NCI-H1694 treated with DMSO at 0.1 percent for 48 hours (cell line): ENCODE measurements around the gene SIPA1L3.

Experiments used
- DNase-seq: peaks from one replicate; lab custom pipeline; 2025; lab: John Stamatoyannopoulos, UW

Gene SIPA1L3

DNA sequence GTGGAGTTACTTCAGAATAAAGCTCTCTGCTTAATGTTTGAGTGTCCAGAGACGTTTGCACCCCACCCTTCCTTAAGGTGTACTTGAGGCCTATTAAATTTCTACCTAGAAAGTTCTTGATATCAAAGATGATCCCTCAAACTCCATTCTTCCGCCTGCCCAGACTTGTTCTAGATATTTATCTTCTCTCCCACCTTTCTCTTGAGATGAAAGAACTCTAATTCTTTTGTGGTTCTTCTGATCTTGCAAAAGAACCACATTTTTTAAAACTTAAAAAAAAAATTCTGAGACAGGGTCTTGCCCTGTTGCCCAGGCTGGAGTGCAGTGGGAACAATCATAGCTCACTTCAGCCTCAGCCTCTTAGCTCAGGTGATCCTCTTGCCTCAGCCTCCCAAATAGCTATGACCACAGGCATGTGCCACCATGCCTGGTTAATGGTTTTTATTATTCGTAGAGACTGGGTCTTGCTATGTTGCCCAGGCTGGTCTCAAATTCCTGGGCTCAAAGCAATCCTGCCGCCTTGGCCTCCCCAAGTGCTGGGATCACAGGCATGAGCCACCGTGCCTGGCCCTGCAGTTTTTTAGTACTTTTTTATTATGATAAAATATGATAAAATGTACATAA lies 94.3 kb downstream of the SIPA1L3 start:
- no peak for DNase-seq

- DNase-seq: peak; percentile 96
These were observed 96.6 kb downstream of the SIPA1L3 start for GRCh38 chr19:38003438-38004185.

- DNase-seq: no peak
These were observed 97.1 kb downstream of the SIPA1L3 start for GRCh38 chr19:38004186-38004520.

- peak; percentile 99 for DNase-seq
These were observed 97.7 kb downstream of the SIPA1L3 start for GRCh38 chr19:38004521-38005223.

DNA sequence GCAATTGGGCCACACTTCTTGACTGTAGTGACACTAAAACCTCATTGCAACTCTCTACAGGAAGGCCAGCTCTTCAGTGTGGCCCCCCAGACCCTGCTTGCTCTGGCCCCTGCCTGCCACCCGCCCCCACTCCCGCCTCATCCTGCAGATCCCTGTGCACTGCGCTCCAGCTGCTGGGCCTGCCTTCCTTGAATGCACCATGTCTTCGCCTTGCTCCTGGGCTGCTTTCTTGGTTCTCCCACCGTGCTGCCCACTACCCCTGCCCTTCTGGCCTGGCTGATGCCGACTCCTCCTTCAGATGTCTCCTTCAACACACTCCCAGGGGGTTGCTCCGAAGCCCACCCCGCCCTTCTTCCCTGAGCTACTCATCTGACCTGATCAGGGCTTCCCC lies 98.2 kb downstream of the SIPA1L3 start:
- DNase-seq: no peak

GRCh38 chr19:38006361-38007045 lies 99.5 kb downstream of the SIPA1L3 start:
- DNase-seq: no peak

DNA sequence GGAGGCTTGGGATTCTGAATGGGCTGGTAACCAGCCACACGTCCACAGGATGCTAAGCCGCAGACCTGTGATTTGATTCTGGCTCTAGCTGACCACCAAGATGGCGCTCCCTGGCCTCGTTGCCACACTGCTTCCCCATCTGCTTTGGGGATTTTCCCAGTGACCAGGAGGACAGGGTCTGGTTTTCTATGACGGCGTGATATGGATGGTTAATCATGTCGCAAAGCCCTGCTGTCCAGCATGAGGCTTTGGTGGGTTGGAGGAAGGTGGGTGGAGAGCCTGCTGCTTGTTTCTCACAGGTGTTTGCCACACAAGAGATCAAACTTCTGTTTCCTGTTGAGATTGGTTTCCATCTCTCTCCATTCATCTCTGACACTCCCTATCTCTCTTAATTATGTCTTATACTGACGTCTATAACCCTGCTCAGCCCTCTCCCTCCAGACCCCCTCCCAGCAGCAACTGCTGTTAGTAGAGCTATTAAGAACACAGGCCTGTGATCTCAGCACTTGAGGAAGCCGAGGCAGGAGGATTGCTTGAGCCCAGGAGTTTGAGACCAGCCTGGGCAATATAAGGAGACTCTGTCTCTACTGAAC lies 102.7 kb downstream of the SIPA1L3 start:
- DNase-seq: no peak

GRCh38 chr19:38011426-38011825 lies 104.4 kb downstream of the SIPA1L3 start:
- no peak for DNase-seq

- no peak for DNase-seq
These were observed 105.3 kb downstream of the SIPA1L3 start for GRCh38 chr19:38012290-38012689.

GRCh38 chr19:38012944-38013343 lies 105.9 kb downstream of the SIPA1L3 start:
- DNase-seq: no peak

DNA sequence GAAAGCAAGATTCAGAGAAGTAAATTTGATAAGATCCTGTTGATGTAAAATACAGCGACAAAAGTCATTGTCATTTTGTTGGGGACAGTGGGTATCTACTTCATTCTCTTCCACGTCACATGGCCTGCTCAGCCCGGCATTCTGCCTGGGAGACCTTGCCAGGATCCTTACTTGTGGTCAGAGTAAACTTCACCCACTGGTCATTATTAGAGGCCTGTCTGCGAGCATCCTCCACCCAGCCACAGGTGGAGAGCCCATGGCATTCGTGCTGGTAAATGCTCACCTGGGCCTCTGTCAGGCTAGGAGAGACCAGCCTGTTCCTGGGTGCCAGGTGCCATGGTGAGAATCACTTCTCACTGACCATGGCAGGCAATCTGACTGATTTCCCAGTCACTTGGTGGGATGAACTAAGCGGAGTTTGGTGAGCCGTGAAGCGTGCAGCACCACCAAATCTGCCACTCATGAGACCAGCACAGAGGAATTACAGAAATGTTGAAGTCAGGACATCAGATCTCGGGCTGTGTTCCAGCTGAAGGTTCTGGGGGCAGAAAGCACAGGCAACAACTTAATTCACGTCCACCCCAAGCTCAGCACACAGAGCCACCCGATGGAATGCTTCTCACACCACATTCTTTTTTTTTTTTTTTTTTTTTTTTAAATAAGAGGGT lies 107.0 kb downstream of the SIPA1L3 start:
- DNase-seq: no peak

DNA sequence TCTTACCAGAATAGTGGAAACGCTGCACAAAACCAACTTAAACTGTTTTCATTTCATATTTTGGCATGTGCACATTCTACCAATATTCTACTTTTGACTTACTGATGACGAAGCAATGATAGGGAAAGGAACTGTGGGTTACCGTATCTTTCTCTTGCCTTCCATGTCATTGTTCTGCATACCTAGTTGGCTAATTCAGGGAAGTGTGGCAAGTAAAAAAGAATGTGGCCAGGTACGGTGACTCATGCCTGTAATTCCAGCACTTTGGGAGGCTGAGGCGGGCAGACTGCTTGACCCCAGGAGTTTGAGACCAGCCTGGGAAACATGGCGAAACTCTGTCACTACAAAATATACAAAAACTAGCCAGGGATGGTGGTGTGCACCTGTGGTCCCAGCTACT lies 108.2 kb downstream of the SIPA1L3 start:
- no peak for DNase-seq

DNA sequence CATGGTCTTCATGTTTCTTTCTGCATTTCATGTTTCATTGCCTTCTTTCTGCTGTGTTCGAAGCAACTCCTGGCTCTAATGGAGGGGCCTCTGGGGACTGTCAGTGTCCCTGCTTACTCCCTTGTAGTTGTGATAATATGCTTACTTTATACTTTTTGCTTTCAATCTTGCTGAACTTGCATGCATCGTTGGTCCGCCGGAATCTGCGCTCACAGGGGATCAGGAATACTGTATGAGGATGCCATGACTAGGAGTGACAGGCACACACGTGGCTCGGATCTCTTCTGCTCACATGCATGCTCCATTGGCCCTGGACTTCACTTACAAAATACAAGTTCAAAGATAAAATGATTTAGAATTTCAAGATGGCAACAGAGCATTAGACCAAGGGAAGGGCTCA lies 108.8 kb downstream of the SIPA1L3 start:
- no peak for DNase-seq

- DNase-seq: no peak
These were observed 110.6 kb downstream of the SIPA1L3 start for GRCh38 chr19:38017401-38018151.

DNA sequence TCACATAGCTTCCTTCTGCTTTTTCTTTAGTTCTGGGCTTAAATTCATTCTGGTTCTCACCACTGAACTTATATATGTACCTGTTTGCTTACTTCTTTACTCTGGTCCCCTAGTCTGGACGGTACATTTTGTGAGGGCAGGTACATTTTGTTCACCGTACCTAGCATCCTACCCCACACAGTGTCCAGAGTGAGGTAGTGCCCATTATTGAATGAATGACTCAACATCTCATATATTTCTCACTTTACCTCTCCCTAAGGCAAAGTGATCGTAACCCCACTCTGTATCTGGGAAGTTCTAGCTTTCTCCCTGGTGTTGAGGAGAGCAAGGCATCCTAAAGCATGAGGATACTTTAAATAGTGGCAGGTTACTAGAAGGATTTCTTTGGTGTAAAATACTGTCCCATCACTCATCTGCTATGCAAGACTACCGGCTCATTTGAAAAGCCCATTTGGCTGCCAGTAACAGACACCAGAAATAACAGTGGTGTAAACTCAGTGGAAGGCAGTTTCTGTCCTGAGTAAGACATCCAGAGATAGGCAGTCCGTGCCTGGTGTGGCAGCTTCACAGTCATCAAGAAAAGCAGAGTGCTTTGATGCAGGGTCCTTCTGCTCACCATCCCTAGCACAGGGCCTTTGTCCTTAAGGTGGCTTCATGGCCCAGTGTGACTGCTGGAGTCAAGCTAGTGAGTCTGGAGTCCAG lies 111.8 kb downstream of the SIPA1L3 start:
- no peak for DNase-seq

- DNase-seq: no peak
These were observed 112.4 kb downstream of the SIPA1L3 start for GRCh38 chr19:38019396-38019724.

GRCh38 chr19:38020311-38020710 lies 113.3 kb downstream of the SIPA1L3 start:
- no peak for DNase-seq

- no peak for DNase-seq
These were observed 114.3 kb downstream of the SIPA1L3 start for GRCh38 chr19:38021352-38021751.

DNA sequence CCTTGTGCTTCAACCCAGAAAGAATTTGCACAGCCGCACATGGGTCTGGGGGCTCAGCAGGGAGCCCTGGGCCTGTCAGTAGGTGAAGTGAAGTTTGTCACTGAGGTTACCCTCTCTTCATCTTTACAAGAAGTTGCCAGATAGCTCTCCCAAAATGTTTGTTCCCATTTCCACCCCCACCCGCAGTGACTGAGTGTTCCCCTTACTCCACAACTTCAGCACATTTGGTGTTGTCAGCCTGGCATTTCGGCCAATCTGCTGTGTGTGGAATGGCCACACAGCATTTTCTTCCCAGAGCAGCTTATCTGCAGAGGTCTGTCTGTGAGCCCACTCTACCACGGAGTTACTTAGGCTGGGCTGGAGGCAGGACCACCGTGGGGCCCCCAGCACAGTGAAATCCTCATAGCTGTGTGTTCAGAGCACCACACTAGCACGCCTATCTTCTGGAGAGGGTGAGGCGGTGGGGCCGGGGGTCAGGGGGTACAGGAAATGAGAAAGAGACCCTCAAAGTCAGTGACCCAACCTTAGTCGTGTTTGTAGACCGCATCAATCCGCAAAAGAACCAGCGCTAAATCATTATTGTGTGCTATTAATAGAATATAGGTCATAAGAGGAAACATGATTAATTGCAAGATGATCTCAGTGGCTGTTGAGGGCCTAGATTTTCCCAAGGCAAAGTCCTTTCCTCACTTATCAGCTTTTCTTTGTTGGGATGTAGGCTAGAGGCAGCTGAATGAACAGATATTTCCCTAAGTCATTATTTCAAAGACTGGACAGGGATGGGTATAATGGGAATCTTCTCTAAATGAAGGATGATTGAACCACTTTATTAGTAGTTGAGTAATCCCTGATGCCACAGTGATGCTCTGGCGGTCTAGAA lies 116.0 kb downstream of the SIPA1L3 start:
- no peak for DNase-seq
